T-helper 2 cell treated with Interferon-gamma antibody and Interleukin-4, amounts not matched to agents 5 μg/mL and 100 μg/mL, for 36 hours (primary cell): Measurements from ENCODE around the gene RNPS1.

ENCODE experiments used
- DNase-seq: peaks from one replicate; pipeline ENCODE4 v3.0.0; 2021; ENCODE audit warnings: low spot score
- H3K27ac Mint-ChIP-seq: one replicate; pipeline ENCODE4 v1.8.0; 2021; ENCODE audit warnings: mild to moderate bottlenecking, mixed read lengths
- H3K27me3 Mint-ChIP-seq: one replicate; pipeline ENCODE4 v1.8.0; 2021; ENCODE audit warnings: low read depth, mixed read lengths
- H3K36me3 Mint-ChIP-seq: one replicate; pipeline ENCODE4 v1.8.0; 2021; ENCODE audit warnings: low read depth, mixed read lengths
- H3K4me1 Mint-ChIP-seq: one replicate; pipeline ENCODE4 v1.8.0; 2021; ENCODE audit warnings: low read depth, mixed read lengths
- H3K4me3 Mint-ChIP-seq: one replicate; pipeline ENCODE4 v1.8.0; 2022; ENCODE audit warnings: mild to moderate bottlenecking, moderate library complexity, mixed read lengths
- H3K9me3 Mint-ChIP-seq: one replicate; pipeline ENCODE4 v1.8.0; 2021; ENCODE audit warnings: mixed read lengths

The RNPS1 gene

GRCh38 chr16:2204416-2205103 lies 63.4 kb downstream of the RNPS1 start:
- H3K9me3 Mint-ChIP-seq, result no peaks in the 10 kb centered on the region
- DNase-seq, result no peak
- peaks cover 13% of the 10 kb centered on the region for H3K36me3 Mint-ChIP-seq
- H3K4me3 Mint-ChIP-seq, result peak overlapping the region; percentile 73
- H3K27ac Mint-ChIP-seq, result peak overlapping the region; percentile 76
- H3K4me1 Mint-ChIP-seq, result peaks cover 7% of the 10 kb centered on the region
- peaks cover 10% of the 10 kb centered on the region for H3K27me3 Mint-ChIP-seq
